NCI-H146 treated with DMSO at 0.1 percent for 48 hours (cell line): ENCODE results near the gene SUV39H2.
"Not testable (repeated sequence)": the region's sequence is repeated elsewhere in the genome, so short reads cannot be mapped to it uniquely, and the experiment has no call there.

Experiments used
- DNase-seq: peaks from one replicate; lab custom pipeline; 2025; ENCODE audit not compliant: unreplicated experiment; lab: John Stamatoyannopoulos, UW

SUV39H2 gene

DNA sequence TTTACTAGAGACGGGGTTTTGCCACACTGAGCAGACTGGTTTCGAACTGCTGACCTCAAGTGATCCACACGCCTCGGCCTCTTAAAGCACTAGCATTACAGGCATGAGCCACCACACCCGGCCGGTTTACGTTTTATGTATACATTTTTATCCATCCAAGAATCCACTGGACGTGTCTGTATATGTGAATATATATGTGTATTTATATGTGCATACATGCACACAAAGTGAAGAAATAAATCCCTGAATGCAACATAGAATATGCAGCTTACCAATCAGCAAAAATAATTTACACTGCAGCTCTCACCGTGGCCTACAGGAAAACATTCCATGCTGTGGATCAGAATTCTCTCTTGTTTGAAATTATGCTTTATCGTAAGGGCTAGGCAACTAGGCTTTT, 51.9 kb downstream of the SUV39H2 start:
- DNase-seq = no peak

GRCh38 chr10:14936584-14936983, 57.9 kb downstream of the SUV39H2 start:
- no peak for DNase-seq

GRCh38 chr10:14938971-14939370, 60.3 kb downstream of the SUV39H2 start:
- not testable (repeated sequence) for DNase-seq

GRCh38 chr10:14942147-14942949, 63.7 kb downstream of the SUV39H2 start:
- DNase-seq = not testable (repeated sequence)

DNA sequence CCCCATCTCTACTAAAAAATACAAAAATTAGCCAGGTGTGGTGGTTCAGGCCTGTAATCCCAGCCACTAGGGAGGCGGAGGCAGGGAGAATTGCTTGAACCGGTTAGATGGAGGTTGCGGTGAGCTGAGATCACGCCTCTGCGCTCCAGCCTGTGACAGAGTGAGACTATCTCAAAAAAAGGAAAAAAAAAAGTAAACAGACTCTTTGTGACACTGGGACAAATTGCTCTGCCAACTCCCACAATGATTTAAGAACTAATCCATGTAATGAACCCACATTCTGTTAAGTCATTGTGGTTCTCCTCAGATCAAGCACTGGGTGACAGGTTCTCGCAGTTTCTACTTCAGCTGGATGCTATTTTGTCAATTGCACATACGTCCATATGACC, 64.3 kb downstream of the SUV39H2 start:
- not testable (repeated sequence) for DNase-seq

DNA sequence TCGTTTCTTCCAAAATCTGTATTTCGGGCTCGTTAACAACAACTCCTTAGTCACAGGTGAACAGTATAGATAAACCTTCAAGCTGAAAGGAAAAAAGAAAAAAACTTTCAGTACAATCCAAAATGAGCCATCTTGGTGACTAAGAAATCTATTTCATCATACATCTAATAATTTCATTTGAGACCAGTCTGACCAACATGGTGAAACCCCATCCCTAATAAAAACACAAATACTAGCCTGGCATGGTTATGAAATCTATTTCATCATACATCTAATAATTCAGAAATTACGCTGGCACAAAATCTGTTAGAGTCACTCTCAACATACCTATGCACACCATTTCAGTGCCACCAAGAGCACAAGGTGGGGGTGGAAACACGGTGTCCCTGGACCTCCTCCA, 66.4 kb downstream of the SUV39H2 start:
- DNase-seq = no peak

GRCh38 chr10:14947268-14947667, 68.6 kb downstream of the SUV39H2 start:
- DNase-seq = no peak

GRCh38 chr10:14949291-14949690, 70.6 kb downstream of the SUV39H2 start:
- DNase-seq = no peak

DNA sequence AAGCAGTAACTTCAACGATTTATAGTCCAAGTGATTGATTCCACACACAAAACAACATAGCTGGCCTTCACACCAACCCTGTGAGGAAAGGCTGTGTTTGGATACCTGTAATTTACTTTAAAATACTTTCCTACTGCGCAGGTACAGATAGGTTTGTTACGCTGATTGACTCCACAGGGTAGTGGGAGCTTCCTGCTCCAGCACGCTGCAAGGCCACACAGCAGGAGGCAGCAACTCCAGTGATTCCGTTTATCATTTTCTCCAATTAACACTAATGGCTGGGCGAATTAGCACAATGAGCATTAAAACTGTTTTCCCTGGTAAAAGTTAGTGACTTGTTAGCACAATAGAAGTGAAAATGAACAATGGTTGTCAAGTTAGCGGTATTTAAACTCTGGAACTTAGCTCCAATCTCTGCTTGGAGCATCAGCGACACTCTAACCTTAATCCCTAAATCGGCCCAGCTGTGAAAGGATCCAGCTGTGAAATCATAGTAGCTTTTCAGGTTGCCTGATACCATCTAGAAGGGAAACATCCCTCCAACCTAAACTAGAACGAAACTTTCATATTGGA, 74.3 kb downstream of the SUV39H2 start:
- DNase-seq = peak; percentile 79

DNA sequence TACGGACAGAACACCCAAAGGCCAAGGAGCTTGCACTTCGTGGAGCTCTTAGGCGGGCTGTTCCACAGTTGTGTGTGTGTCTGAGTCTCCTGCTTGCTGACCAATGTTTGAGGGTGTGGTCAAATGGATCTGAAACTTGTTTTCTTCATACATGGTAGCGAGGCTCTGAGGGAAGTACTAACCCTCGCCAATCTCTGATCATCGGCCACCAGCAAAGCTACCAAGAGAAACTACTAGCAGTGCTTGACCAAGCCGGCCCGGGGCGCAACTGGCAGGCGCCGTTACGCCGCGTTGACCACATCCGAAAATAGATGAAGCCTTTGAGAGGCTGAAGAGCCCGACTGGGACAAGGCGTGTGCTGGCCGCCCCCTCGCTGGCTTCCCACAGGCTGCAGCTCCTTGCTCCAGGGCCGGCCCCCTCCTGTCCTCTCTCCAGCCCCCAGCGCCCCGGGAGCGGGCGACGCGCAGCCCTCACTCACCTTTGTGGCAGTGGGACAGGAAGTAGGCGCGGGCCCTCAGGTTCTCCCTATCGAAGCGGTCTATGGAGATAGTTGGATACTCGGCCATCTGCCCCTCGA, 74.8 kb downstream of the SUV39H2 start:
- peak; percentile 67 for DNase-seq
